ENCODE measurements around the gene FKBP6. TPM values are rescaled to one million over a fixed set of nuclear protein-coding genes. Genes with fewer than 3 reads are reported as not detected.

The FKBP6 gene
- total RNA-seq, 2 experiments from 2014 or later, result not detected

DNA sequence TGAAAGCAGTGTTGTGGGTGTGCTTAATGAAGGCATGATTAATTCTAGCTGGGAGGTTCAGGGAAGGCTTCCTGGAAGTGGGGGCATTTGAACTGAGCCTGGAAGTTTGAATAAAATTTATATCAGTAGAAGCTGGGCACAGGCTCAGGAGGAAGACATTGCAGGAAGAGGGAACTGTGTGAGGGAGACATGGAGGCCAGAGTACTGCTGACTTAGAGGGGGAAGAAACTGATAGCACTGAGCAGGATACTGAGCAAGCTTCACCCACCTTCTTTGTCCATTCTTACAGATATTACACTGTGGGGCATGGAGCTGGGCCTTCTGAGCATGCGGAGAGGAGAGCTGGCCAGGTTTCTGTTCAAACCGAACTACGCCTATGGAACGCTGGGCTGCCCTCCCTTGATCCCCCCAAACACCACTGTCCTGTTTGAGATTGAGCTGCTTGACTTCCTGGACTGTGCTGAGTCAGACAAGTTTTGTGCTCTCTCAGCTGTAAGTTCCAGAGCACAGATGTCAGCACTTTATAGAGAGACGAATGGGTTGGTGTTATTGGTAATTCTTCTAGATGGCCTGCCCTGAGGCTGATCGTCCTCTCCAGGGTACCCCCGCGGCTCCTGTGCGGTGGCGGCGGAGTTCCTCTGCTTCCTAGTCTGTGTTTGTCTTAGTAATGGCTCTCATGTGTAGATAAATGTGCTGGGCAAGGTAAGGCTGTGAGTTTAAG is 2.1 kb downstream of the FKBP6 start:
- DNase-seq, result no peak
- H3K36me3 Mint-ChIP-seq (ENCODE audit: low read depth), result no peaks in the 10 kb centered on the region
- no peak overlapping the region for H3K4me3 Mint-ChIP-seq
- POLR2A ChIA-PET, result no interaction called here
- peaks cover 2% of the 10 kb centered on the region for H3K27me3 Mint-ChIP-seq
- H3K9me3 Mint-ChIP-seq, result no peaks in the 10 kb centered on the region
- no peak overlapping the region for H3K27ac Mint-ChIP-seq
- H3K4me1 Mint-ChIP-seq, result peaks cover 3% of the 10 kb centered on the region
- CTCF ChIA-PET, result no interaction called here

DNA sequence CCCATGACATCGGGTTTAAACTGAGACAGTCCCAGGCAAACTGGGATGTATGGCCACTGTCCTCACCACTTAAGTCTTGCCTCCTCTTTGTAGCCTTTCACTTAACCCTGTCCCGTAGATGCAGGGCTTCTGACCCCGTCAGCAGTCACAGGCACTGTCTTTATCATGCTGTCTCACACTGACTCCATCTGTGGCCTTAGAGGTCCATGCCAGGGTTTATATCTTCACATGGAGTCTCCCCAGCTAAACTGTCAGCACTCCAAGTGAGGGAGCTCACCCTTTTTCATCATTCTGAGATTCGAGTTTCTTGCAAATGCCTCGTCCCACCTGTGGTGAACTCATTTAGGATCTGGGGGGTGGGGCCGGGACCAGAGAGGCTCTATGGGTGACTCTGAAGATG is 2.8 kb downstream of the FKBP6 start:
- no peaks in the 10 kb centered on the region for H3K9me3 Mint-ChIP-seq
- no peak overlapping the region for H3K27ac Mint-ChIP-seq
- ChIA-PET POLR2A (no interaction called here), CTCF (no interaction called here)
- no peaks in the 10 kb centered on the region for H3K36me3 Mint-ChIP-seq (ENCODE audit: low read depth)
- DNase-seq, result no peak
- no peak overlapping the region for H3K4me3 Mint-ChIP-seq
- H3K27me3 Mint-ChIP-seq, result peaks cover 2% of the 10 kb centered on the region
- peaks cover 3% of the 10 kb centered on the region for H3K4me1 Mint-ChIP-seq

DNA sequence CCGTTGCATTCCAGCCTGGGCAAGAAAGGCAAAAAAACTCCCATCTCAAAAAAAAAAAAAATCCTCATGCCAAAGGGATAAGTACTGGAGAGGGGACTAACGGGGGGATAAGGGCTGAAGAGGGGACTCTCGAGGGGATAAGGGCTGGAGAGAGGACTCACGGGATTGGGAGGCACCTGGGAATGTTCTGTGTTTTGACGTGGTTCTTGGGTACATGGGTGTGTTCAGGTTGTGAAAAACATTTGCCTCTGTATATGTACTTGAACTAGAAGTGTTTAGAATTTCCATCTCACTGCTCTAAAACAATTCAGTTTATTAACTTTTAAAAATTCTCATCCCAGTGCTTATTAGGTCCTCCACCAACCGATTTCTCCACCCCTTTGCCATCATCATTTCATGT is 4.5 kb downstream of the FKBP6 start:
- H3K4me3 Mint-ChIP-seq, result no peak overlapping the region

DNA sequence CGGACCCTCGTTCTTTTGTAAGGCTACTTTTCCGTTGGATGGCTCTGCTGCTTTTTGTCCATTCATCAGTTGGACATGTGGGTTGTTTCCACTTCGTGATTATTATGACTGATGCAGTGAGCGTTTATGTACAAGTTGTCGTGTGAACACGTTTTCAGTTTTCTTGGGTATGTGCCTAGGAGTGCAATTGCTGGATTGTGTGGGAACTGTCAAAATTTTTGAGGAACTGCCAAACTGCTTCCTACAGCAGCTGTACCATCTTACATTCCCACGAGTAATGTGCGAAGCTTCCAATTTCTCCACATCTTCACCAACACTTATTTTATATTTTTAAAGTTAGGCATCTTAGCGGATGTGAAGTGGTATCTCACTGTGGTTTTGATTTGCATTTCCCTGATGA is 10.4 kb downstream of the FKBP6 start:
- H3K27ac Mint-ChIP-seq, result no peak overlapping the region
- CTCF ChIA-PET, result no interaction called here

More for the DNA sequence above, 4.5 kb downstream of the FKBP6 start:
- POLR2A ChIA-PET, result no interaction called here
- CTCF ChIA-PET, result interaction anchor here (1.3 kb wide), 1 partner anchor 19 kb away, joined by 4 read pairs; no protein-coding TSS in a partner anchor
- DNase-seq, result no peak
- peaks cover 2% of the 10 kb centered on the region for H3K27me3 Mint-ChIP-seq
- H3K27ac Mint-ChIP-seq, result no peak overlapping the region
- H3K4me1 Mint-ChIP-seq, result no peaks in the 10 kb centered on the region
- H3K36me3 Mint-ChIP-seq (ENCODE audit: low read depth), result no peaks in the 10 kb centered on the region
- H3K9me3 Mint-ChIP-seq, result no peaks in the 10 kb centered on the region

DNA sequence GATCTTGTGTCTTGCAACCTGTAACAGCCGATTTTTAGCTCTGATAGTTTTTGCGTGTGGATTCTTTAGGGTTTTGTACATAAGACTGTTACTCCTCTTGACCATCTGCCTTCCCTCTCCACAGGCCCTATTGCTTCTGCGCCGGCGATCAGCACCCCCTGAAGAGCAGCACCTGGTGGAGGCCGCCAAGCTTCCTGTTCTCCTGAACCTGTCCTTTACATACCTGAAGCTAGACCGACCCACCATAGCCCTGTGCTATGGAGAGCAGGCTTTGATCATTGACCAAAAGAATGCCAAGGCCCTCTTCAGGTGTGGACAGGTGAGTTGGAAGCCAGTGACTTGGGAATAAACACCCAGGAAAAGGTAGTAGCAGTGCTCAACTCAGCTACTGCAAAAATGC is 12.6 kb downstream of the FKBP6 start:
- DNase-seq, result no peak
- Mint-ChIP-seq H3K9me3 (no peaks in the 10 kb centered on the region), H3K27ac (no peak overlapping the region), H3K4me1 (no peaks in the 10 kb centered on the region), H3K27me3 (peaks cover 3% of the 10 kb centered on the region), H3K4me3 (no peak overlapping the region), H3K36me3 (ENCODE audit: low read depth) (no peaks in the 10 kb centered on the region)
- ChIA-PET CTCF (no interaction called here), POLR2A (no interaction called here)

More for the DNA sequence above, 10.4 kb downstream of the FKBP6 start:
- no peak for DNase-seq
- Mint-ChIP-seq H3K4me1 (no peaks in the 10 kb centered on the region), H3K27me3 (no peaks in the 10 kb centered on the region), H3K4me3 (no peak overlapping the region), H3K9me3 (no peaks in the 10 kb centered on the region), H3K36me3 (ENCODE audit: low read depth) (no peaks in the 10 kb centered on the region)
- POLR2A ChIA-PET, result no interaction called here

DNA sequence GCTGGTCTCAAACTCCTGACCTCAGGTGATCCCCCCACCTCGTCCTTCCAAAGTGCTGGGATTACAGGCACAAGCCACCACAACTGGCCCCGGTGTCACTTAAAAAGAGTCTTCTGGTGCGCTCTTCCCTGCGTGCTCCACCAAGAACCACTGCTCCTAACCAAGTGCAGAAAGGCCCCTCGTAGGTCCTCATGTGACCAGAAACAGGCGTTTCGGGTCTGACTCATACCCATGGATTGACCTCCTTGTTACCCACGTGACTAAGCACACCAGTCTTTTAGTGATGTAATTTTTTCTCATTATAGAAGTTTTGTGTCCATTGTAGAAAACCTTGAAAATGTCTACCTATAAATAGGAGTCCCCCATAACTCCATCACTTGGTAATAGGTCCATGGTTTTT is 13.9 kb downstream of the FKBP6 start:
- Mint-ChIP-seq H3K27ac (no peak overlapping the region), H3K4me3 (no peak overlapping the region), H3K36me3 (ENCODE audit: low read depth) (no peaks in the 10 kb centered on the region), H3K27me3 (peaks cover 3% of the 10 kb centered on the region), H3K9me3 (no peaks in the 10 kb centered on the region), H3K4me1 (no peaks in the 10 kb centered on the region)
- DNase-seq, result no peak
- CTCF ChIA-PET, result interaction anchor here (0.7 to 1.8 kb wide), 2 partner anchors 18 to 393 kb away, joined by 3 to 4 read pairs; no protein-coding TSS in a partner anchor
- POLR2A ChIA-PET, result no interaction called here

DNA sequence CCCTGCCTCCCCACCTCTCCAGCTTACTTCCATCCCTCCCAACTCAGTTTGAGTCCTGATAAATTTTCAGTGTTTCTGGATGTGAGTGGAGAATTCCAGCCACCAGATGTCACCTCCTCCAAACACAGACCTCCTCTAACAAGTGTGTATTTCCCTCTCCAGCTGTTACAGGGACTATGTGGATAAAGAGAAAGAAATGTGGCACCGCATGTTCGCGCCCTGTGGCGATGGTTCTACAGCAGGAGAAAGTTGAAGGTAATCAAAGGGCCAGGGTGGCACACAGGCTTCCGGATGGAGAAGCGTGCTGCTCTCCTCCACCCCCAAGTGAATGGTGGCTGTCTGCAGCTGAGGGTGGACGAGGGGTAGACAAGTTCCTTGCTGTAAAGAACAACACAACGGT is 14.7 kb downstream of the FKBP6 start:
- ChIA-PET POLR2A (no interaction called here), CTCF (interaction anchor here (0.7 to 1.8 kb wide), 2 partner anchors 16 to 19 kb away, joined by 3 read pairs; no protein-coding TSS in a partner anchor)
- Mint-ChIP-seq H3K36me3 (ENCODE audit: low read depth) (no peaks in the 10 kb centered on the region), H3K9me3 (no peaks in the 10 kb centered on the region), H3K4me3 (no peak overlapping the region), H3K27ac (no peak overlapping the region), H3K4me1 (no peaks in the 10 kb centered on the region), H3K27me3 (peaks cover 3% of the 10 kb centered on the region)
- no peak for DNase-seq

DNA sequence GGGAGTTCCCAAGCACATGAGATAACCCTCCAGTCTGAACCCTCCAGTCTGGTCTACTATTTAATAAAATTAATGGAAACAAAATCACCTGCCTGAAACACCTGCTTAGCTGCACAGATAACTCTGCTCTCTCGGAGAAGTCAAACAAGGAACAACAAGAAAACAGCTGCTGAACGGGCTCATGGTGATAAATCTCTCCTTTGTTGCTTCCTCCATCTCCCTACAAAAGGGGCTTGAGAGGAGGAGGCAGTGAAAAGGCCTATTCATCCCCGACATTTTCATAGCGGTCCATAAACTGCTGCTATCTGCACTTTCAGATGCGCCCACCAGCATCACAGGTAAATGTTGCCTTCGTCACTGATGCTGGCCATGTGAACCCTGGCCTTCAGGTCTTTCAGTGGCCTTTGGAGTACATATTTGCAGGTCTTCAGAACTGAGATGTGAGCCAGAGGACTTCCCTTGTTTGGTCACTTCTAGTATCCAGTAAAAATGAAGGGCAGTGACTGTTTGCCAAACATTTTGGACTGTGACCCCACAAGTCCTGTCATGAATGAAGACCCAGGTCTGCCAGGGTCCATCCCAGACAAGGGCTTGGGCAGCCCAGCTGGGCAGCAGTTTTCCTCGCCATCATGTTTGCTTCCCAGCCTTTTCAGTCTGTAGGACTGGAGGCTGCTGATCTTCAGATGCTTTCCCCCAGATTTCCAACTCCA is 15.9 kb downstream of the FKBP6 start:
- Mint-ChIP-seq H3K27me3 (peaks cover 3% of the 10 kb centered on the region), H3K9me3 (no peaks in the 10 kb centered on the region), H3K4me3 (no peak overlapping the region), H3K27ac (no peak overlapping the region), H3K36me3 (ENCODE audit: low read depth) (no peaks in the 10 kb centered on the region), H3K4me1 (no peaks in the 10 kb centered on the region)
- CTCF ChIA-PET, result interaction anchor here (0.6 kb wide), 1 partner anchor 133 kb away, joined by 4 read pairs; no protein-coding TSS in a partner anchor
- POLR2A ChIA-PET, result no interaction called here
- no peak for DNase-seq

DNA sequence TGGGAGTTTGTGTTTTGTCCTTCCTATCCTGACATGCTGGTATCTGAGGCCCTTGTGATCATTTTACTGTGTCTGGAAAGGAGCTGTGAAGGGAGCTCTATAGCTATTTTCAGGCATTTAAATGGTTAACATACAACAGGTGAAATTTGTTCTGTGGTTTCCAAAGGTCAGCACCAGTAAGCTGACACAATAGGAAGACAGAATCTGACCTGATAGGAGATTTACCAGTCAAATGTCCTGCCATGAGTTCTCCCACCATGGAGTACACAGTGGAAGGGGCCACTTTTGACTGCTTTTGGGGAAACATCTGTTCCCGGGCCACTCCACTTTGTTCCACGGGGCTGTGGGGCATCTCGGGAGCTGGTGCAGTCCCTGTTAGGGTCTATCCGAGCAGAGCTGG is 17.6 kb downstream of the FKBP6 start:
- H3K9me3 Mint-ChIP-seq, result no peaks in the 10 kb centered on the region
- peaks cover 3% of the 10 kb centered on the region for H3K27me3 Mint-ChIP-seq
- DNase-seq, result no peak
- CTCF ChIA-PET, result no interaction called here
- POLR2A ChIA-PET, result no interaction called here
- H3K4me3 Mint-ChIP-seq, result no peak overlapping the region
- H3K4me1 Mint-ChIP-seq, result no peaks in the 10 kb centered on the region
- no peak overlapping the region for H3K27ac Mint-ChIP-seq
- no peaks in the 10 kb centered on the region for H3K36me3 Mint-ChIP-seq (ENCODE audit: low read depth)

DNA sequence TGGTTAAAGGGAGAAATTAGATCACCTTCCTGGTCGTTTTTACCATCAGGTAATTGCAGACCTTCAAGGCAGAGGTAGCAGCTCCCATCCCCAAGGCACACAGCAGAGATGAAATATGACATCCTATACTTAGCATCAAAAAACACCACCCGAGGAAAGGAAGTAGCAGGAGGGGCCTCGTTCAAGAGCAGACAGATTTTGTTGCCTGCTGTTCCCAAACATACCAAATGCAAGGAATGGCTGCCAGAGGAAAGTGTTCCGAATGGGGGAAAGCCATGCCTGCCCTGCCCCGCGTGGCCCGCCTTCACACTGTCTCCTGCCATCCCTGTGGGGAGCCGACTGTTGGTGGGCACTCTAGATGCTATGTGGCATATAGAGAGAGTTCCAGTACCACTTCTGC is 18.0 kb downstream of the FKBP6 start:
- Mint-ChIP-seq H3K27ac (no peak overlapping the region), H3K9me3 (no peaks in the 10 kb centered on the region), H3K4me3 (no peak overlapping the region), H3K4me1 (no peaks in the 10 kb centered on the region), H3K27me3 (peaks cover 3% of the 10 kb centered on the region), H3K36me3 (ENCODE audit: low read depth) (no peaks in the 10 kb centered on the region)
- no peak for DNase-seq
- ChIA-PET POLR2A (no interaction called here), CTCF (no interaction called here)

DNA sequence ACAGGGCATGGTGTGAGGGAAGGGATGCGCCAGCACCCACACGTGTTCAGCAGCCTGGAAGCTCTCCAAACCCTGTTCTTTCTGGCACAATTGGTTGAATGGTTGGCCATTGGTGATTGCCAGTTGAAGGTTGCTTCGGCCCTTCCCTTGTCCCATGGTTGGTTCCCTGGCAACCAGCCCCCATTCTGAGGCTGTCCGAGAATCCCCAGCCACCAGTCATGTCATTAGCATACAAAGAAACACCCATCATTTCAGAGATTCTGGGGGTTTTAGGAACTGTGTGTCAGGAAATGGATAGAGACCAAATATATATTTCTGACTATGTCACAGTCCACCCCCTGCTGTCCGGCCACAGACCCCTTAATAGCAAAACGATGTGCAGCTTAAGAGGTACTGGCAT is 21.8 kb downstream of the FKBP6 start:
- ChIA-PET CTCF (interaction anchor here (0.6 to 0.9 kb wide), 2 partner anchors 21 to 493 kb away, joined by 3 read pairs; partner anchors contain the start of gene METTL27), POLR2A (no interaction called here)
- Mint-ChIP-seq H3K9me3 (no peaks in the 10 kb centered on the region), H3K27me3 (no peaks in the 10 kb centered on the region), H3K4me3 (no peak overlapping the region), H3K27ac (no peak overlapping the region), H3K4me1 (no peaks in the 10 kb centered on the region), H3K36me3 (ENCODE audit: low read depth) (no peaks in the 10 kb centered on the region)
- no peak for DNase-seq

DNA sequence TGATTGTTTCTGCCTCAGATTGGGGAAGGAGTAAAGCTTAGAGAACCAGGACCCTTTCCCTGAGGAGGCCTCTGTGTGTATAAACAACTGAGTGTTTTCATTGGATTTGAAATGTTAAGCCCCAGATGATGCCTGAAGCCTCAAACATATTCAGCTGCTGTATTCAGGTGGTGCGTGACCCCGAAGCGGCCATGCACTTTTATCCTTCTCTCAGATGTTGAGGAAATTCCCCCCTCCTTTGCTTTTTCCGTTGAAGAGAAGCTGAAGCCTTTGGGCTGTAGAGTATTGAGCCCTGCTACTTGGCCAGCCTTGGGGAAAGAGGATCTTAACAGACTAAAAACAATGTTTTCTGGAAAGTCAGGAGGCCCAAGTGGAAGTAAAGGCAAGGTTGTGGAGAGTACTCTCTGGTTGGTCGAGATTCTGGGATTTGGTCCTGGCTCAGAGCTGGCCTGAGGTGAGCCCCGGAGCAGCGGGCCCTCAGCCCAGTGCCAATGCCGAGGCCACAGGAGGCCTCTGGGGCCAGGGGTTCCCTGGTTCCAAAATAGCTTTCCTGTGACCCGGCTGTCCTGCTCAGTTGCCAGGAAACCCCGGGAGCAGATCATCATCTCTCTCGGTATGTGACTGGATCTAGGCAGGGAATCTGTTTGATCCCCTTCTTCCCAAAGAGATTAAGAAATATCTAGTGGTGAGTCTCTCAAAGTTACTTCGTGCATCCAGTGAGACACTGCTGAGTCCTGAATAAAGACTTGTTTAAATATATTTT is 22.5 kb downstream of the FKBP6 start:
- POLR2A ChIA-PET, result no interaction called here

More for the DNA sequence above, 22.5 kb downstream of the FKBP6 start:
- no peak for DNase-seq
- Mint-ChIP-seq H3K27me3 (no peaks in the 10 kb centered on the region), H3K9me3 (no peaks in the 10 kb centered on the region), H3K4me3 (no peak overlapping the region), H3K4me1 (no peaks in the 10 kb centered on the region), H3K27ac (no peak overlapping the region), H3K36me3 (ENCODE audit: low read depth) (no peaks in the 10 kb centered on the region)
- CTCF ChIA-PET, result interaction anchor here (0.9 kb wide), 1 partner anchor 20 kb away, joined by 3 read pairs; no protein-coding TSS in a partner anchor
